SKM-1 treated with dmso at 0.1 percent for 144 hours (cell line): ENCODE results near the gene NUMBL.
A peak's percentile ranks its signal among the peaks of the same experiment; 100 is the strongest.

Source experiments
- DNase-seq: peaks from one replicate; lab custom pipeline; 2025; ENCODE audit not compliant: unreplicated experiment; lab: John Stamatoyannopoulos, UW

NUMBL gene

DNA sequence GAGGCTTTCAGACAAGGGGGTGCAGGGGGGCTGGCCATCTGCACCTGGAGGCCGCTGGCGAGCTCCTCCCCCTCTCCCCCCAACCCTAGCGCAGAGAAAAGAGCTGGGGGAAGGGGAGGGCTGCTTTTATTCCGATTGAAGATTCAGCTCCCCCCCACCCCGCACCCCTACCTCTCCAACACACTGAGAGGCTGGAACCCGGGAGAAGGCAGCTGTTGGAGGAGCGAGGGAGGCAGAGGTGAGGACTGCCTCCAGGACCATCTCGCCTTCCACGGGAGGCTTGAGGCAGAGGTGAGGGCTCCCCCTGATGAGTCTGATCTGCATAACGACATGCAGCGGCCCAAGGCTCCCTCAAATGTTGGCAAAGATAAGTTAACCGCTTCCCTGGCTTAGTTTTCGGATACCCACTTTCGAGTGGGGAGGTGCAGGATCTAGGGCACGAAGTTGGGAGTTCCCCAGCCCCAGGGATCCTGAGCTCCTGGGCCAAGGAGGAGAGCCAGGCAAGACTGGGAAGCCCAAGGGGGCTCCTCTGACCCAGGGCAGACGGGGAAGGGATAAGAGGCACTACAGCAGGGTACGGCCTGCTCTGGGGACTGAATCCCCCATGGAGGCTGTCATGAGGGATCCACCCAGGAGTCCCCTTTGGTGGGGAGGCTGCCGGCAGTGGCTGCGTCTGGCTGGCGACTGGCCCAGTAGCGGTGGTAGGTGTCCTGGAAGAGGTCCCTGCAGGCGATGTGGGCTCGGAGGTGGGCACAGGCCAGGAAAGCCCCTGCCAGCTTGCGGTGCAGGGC lies 1.2 kb upstream of the NUMBL start:
- no peak for DNase-seq

GRCh38 chr19:40690693-40691420 lies 406 bp upstream of the NUMBL start:
- peak; percentile 76 for DNase-seq

DNA sequence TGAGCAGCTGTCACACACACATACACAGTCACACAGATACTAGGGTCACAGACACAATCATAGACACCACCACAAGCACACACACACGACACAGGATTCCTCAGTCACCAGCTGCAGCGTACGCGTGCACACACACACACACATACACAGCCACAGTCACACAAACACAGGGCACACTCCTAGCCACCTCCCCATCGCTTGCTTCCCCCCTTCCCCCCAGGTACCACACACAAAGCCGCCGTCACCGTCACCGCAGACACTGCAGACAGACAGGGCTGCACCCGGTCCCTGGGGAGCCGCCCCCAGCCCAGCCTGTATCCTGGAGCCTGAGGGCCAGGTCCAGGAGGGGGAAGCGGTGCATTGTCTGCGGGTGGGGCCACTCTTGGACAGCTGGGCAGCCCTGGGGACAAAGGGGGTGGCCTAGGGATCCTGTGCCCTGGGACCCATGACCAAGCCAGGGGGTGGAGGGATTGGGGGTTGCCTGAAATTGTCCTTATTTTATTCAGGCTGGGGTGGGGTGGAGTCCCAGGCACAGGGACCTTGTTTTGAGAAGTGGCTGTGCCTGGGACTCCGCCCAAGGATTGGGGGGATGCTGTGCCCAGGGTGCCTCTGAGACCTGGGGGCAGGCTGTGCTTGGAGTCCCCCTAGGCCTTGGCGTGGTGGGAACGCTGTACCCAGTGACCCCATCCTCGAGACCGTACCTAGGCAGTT lies 957 bp downstream of the NUMBL start:
- DNase-seq = no peak

GRCh38 chr19:40688987-40689338 lies 1.5 kb downstream of the NUMBL start:
- DNase-seq = no peak

DNA sequence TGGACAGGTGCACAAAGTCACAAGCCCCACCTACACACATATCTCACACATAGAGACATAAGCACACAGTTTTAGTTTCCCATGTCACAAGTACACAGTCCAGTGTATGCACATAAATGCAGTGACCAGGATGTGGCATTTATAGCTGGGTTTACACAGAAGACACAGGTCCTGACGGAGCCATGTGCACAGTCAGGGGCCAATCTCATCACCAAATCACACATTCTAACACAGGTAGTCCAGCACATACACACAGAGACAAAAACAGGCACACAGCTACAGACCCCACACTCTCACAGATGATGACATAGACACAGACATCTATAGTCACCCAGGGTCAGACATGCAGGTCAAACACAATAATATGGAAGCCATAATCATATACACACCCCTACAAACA lies 2.1 kb downstream of the NUMBL start:
- DNase-seq = no peak

- no peak for DNase-seq
Measured at GRCh38 chr19:40687525-40688016, 2.9 kb downstream of the NUMBL start.

- no peak for DNase-seq
Measured at GRCh38 chr19:40686882-40687524, 3.4 kb downstream of the NUMBL start.

DNA sequence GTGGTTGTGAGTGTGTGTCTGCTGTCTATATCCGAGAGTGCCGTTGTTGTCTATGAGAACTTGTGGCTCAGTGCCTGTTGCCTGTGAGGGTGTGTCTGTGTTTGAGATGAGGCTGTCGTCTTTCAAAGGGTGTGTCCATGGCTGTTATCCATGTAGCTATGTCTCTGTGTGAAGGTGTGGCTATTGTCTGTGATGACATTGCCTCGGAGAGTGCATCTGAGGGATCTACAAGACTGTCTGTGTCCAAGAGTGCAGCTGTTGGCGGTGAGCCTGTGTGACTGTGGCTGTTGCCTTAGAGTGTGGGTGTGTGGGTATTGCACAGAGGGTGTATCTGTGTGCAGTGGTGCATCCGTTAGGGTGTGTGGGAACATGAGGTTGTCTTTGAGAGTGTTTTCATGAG lies 4.9 kb downstream of the NUMBL start:
- no peak for DNase-seq

DNA sequence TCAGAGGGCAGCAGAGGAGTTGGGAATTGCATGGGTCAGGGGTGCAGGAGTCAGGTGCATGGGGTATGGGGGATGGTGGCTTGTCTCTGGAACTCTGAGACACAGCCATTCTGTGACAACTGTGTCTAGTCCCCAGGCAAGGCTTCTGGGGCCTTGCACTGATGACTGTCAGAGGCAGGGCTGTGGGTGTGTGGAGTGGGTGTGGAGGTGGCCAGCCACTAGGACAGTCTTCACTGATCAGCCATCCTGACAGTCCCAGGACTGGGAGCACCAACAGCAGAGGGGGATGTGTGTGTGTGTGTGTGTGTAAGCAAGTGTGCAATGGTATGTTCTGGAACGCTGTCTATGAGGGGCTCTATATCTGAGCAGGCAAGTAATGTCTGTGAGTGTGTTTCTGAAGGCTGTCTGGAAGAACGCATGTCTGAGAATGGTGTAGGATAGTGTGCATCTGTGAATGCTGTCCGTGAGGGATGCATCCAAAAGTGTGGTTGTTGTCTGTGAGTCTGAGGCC lies 5.4 kb downstream of the NUMBL start:
- no peak for DNase-seq

DNA sequence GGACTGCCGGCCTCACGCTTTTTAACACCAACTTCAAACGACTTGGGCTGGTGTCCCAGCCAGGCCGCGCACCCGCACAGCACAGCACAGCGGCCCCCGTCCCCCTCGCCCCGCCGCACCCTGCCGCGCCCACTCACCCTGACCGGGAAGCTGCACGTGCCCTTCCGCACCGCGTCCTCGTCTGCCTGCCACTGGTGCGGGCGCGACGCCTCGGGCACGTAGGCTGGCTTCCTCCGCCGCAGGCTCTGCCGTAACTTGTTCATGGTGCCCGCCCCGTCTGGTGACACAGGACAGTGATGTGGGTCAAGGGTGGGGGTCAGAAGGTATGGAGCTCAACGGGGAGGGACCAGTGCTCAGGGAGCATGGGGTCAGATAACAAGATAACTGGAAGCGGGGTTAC lies 6.2 kb downstream of the NUMBL start:
- no peak for DNase-seq

GRCh38 chr19:40683437-40683836 lies 7.0 kb downstream of the NUMBL start:
- no peak for DNase-seq

GRCh38 chr19:40682431-40682964 lies 8.0 kb downstream of the NUMBL start:
- DNase-seq = no peak

DNA sequence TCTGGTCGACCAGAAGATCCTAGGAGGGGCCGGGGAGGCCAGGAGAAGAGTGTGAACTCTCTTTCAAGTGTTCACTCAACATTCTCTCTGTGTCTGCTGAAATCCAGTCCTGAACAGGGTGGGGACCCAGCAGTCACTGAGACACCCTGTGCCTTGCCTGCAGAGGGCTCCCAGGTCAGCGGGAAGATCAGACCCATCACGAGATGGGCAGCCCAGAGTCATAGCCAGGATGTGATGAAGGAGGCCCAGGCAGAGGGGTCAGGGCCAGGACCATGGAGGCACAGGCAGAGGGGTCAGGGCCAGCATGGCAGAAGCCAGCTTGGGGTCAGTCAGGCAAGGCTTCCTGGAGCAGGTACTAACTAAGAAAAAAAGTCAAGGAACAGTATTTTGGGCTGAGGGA lies 9.4 kb downstream of the NUMBL start:
- DNase-seq = no peak

GRCh38 chr19:40677156-40677555 lies 13.3 kb downstream of the NUMBL start:
- no peak for DNase-seq

DNA sequence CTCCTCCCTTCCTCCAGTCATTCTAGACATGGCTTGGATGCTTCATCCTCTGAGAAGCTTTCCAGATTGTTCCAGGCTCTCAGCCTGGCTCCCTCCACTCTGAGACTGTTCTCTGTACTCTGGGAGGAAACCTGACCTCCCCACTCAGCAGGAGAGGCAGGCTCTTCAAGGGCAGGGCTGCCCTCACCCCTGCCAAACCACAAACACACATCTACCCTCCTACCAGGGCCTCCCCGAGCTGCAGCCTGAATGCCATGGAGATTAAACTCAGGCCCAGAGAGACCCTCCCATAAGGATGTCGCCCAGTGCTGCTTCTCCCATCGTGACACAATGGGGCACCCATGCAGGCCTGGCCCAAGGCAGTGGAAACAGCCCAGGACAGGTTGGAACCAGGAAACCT lies 16.2 kb downstream of the NUMBL start:
- no peak for DNase-seq

GRCh38 chr19:40673397-40673796 lies 17.1 kb downstream of the NUMBL start:
- DNase-seq = no peak

- no peak for DNase-seq
Measured at GRCh38 chr19:40672573-40673299, 17.7 kb downstream of the NUMBL start.

- DNase-seq = no peak
Measured at GRCh38 chr19:40672038-40672437, 18.4 kb downstream of the NUMBL start.

DNA sequence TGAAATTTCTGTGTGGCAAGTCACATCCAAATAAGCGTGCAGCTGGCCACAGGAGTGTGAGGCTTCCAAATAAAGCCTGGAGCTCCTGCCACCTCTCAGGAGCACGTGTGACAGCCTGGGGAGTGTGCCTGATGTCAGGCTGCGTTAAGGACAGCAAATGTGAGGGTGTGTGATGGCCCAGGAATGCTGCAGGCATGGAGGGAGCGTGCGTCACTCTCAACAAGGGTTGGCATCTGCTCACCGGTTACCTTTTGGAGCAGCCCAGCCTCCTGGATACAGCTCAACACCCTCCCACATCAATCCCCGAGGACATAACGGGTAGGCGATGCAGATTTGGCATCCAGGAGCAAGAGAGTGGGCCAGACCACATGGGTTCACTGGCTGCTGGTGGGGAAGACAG lies 19.0 kb downstream of the NUMBL start:
- no peak for DNase-seq

DNA sequence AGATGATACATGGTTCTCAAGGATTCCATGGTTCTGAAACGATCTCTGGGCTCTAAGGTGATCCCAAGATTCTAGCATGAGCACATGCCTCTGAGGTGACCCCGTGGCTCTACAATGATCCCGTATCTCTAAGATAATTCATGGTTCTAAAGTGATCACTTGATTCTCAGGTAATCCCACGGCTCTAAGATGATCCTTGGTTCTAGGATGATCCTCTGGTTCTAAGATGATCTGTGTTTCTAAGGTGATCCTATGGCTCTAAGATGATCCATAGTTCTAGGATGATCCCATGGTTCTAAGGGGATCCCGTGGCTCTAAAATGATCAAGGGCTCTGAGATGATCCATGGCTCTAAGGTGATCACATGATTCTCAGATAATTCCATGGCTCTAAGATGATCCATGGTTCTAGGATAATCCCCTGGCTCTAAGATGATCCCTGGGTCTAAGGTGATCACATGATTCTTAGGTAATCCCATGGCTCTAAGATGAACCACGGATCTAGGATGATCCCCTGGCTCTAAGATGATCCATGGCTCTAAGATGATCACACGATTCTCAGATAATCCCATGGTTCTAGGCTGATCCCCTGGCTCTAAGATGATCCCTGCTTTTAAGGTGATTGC lies 21.3 kb downstream of the NUMBL start:
- no peak for DNase-seq
